SK-N-SH treated with all-trans-retinoic acid at 6 μM for 48 hours (cell line): ENCODE results near the gene CASP10.

Source experiments
- ATAC-seq: fragments of 200-7000 bp; cut with Tn5 transposase; 3 replicates; pipeline ENCODE4 v1.9.1; 2020; ENCODE audit warnings: mild to moderate bottlenecking, moderate library complexity
- ARNTL ChIP-seq: fragments of 450-650 bp; formaldehyde crosslinking; IDR thresholded peaks from 2 replicates; pipeline ENCODE4 v1.5.0; 2020; ENCODE audit warnings: low read depth, mild to moderate bottlenecking, moderate library complexity, borderline replicate concordance
- BACH2 ChIP-seq: fragments of 250-450 bp; sonication (Bioruptor Pico); IDR thresholded peaks from 2 replicates; pipeline ENCODE4 v1.9.0; 2021; ENCODE audit warnings: mild to moderate bottlenecking, borderline replicate concordance
- CREB5 ChIP-seq: fragments of 250-450 bp; sonication (Bioruptor Pico); IDR thresholded peaks from 2 replicates; pipeline ENCODE4 v1.5.1; 2020; ENCODE audit warnings: low read depth, mild to moderate bottlenecking, moderate library complexity
- CSDC2 ChIP-seq: fragments of 250-450 bp; sonication (Bioruptor Pico); IDR thresholded peaks from 2 replicates; pipeline ENCODE4 v1.5.0; 2020; ENCODE audit warnings: mild to moderate bottlenecking, moderate library complexity
- CSRNP3 ChIP-seq: fragments of 250-450 bp; sonication (Bioruptor Pico); IDR thresholded peaks from 2 replicates; pipeline ENCODE4 v1.5.1; 2021; ENCODE audit warnings: mild to moderate bottlenecking, moderate library complexity
- ESRRG ChIP-seq: fragments of 250-450 bp; sonication (Bioruptor Pico); IDR thresholded peaks from 2 replicates; pipeline ENCODE4 v1.6.1; 2021; ENCODE audit warnings: mild to moderate bottlenecking
- ISL1 ChIP-seq: fragments of 250-450 bp; sonication (Bioruptor Pico); IDR thresholded peaks from 2 replicates; pipeline ENCODE4 v2.1.2; 2022; ENCODE audit warnings: mild to moderate bottlenecking, moderate library complexity
- OSR1 ChIP-seq: fragments of 250-450 bp; sonication (Bioruptor Pico); IDR thresholded peaks from 2 replicates; pipeline ENCODE4 v1.8.0; 2022; ENCODE audit warnings: moderate library complexity, mild to moderate bottlenecking, inconsistent platforms
- PATZ1 ChIP-seq: fragments of 250-450 bp; sonication (Bioruptor Pico); IDR thresholded peaks from 2 replicates; pipeline ENCODE4 v1.8.0; 2020; ENCODE audit warnings: mild to moderate bottlenecking, moderate library complexity, borderline replicate concordance
- PPARA ChIP-seq: fragments of 250-450 bp; sonication (Bioruptor Pico); IDR thresholded peaks from 2 replicates; pipeline ENCODE4 v1.5.0; 2020; ENCODE audit warnings: mild to moderate bottlenecking, borderline replicate concordance
- RARB ChIP-seq: fragments of 250-450 bp; sonication (Bioruptor Pico); IDR thresholded peaks from 2 replicates; pipeline ENCODE4 v1.8.0; 2021; ENCODE audit warnings: mild to moderate bottlenecking, moderate library complexity
- SNAI2 ChIP-seq: fragments of 250-450 bp; sonication (Bioruptor Pico); IDR thresholded peaks from 2 replicates; pipeline ENCODE4 v1.5.0; 2020; ENCODE audit warnings: mild to moderate bottlenecking, moderate library complexity
- TCF4 ChIP-seq: fragments of 250-450 bp; sonication (Bioruptor Pico); IDR thresholded peaks from 2 replicates; pipeline ENCODE4 v1.8.0; 2021; ENCODE audit warnings: mild to moderate bottlenecking, moderate library complexity, borderline replicate concordance
- TOX ChIP-seq: fragments of 250-450 bp; sonication (Bioruptor Pico); IDR thresholded peaks from 2 replicates; pipeline ENCODE4 v1.8.0; 2021; ENCODE audit warnings: mild to moderate bottlenecking, moderate library complexity, borderline replicate concordance
- TSHZ2 ChIP-seq: fragments of 250-450 bp; sonication (Bioruptor Pico); IDR thresholded peaks from 2 replicates; pipeline ENCODE4 v1.5.0; 2020; ENCODE audit warnings: mild to moderate bottlenecking, moderate library complexity
- ZFP3 ChIP-seq: fragments of 250-450 bp; sonication (Bioruptor Pico); IDR thresholded peaks from 2 replicates; pipeline ENCODE4 v1.5.0; 2020; ENCODE audit warnings: mild to moderate bottlenecking, moderate library complexity
- ZFP30 ChIP-seq: fragments of 450-650 bp; formaldehyde crosslinking; IDR thresholded peaks from 2 replicates; pipeline ENCODE4 v1.5.0; 2022; ENCODE audit warnings: mild to moderate bottlenecking, moderate library complexity
- ZNF565 ChIP-seq: fragments of 450-650 bp; formaldehyde crosslinking; conservative IDR thresholded peaks from 2 replicates; pipeline ENCODE4 v1.5.0; 2020; ENCODE audit warnings: low read depth, mild to moderate bottlenecking, moderate library complexity

The CASP10 gene

GRCh38 chr2:201266629-201267028 lies 83.7 kb downstream of the CASP10 start:
- no peak for TF ChIP-seq ARNTL (CRISPR knock-in tag)
- TF ChIP-seq ZFP30 (CRISPR knock-in tag) = no peak
- no peak for TF ChIP-seq ZNF565 (CRISPR knock-in tag)
- no peak for TF ChIP-seq TOX (CRISPR knock-in tag)
- TF ChIP-seq TSHZ2 (CRISPR knock-in tag) = no peak
- no peak for TF ChIP-seq CREB5
- TF ChIP-seq CSDC2 = no peak
- no peak for TF ChIP-seq CSRNP3 (CRISPR knock-in tag)
- TF ChIP-seq SNAI2 (CRISPR knock-in tag) = no peak
- TF ChIP-seq TCF4 (CRISPR knock-in tag) = no peak
- no peak for TF ChIP-seq ESRRG (CRISPR knock-in tag)
- no peak for TF ChIP-seq RARB (CRISPR knock-in tag)
- TF ChIP-seq PPARA (CRISPR knock-in tag) = no peak
- TF ChIP-seq OSR1 (CRISPR knock-in tag) = no peak
- no peak for TF ChIP-seq ISL1 (CRISPR knock-in tag)
- no peak for TF ChIP-seq PATZ1
- TF ChIP-seq, all 23 proteins: peak for 0
- no peak for ATAC-seq

GRCh38 chr2:201267278-201268030 lies 84.5 kb downstream of the CASP10 start:
- ATAC-seq = no peak
- TF ChIP-seq ZFP3 (no peak), BACH2 (CRISPR knock-in tag) (no peak), RARB (CRISPR knock-in tag) (no peak), PATZ1 (no peak), TSHZ2 (CRISPR knock-in tag) (no peak), CSRNP3 (CRISPR knock-in tag) (no peak), ZNF565 (CRISPR knock-in tag) (no peak), OSR1 (CRISPR knock-in tag) (no peak), TCF4 (CRISPR knock-in tag) (no peak)
